ENCODE measurements around the gene GSTT4.

DNA sequence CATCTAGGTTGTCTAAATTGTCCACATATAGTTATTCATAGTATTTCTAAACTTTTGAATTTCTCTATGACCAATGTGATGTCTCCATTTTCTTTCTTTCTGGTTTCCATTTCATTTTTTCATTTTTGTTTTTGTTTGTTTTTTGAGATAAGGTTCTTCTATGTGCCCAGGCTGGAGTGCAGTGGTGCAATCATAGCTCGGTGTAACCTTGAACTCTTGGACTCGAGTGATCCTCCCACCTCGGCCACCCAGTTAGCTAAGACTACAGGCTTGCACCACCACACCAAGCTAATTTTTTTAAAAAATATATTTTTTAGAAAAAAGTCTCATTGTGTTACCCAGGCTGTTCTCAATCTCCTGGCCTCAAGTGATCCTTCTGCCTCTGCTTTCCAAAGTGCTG is 8.2 kb downstream of the GSTT4 start:
- TF ChIP-seq CTCF (conservative IDR thresholded peaks at IDR 0.05) (no peak), ZFX (IDR thresholded peaks at IDR 0.05) (no peak)
